Smooth muscle cell (in vitro differentiated cells): ENCODE data around the gene PTGIS. TPM values are rescaled to one million over a fixed set of nuclear protein-coding genes. Genes with fewer than 3 reads are reported as not detected.

Experiments
- DNase-seq: peaks from one replicate; lab custom pipeline; 2025; ENCODE audit not compliant: unreplicated experiment; lab: John Stamatoyannopoulos, UW
- H2AFZ ChIP-seq: fragments of 200-600 bp; sonication (generic); 2 replicates; pipeline ENCODE4 v1.6.0; 2016; ENCODE audit warnings: antibody characterized with exemption, low read depth, mild to moderate bottlenecking
- H3F3A ChIP-seq: fragments of 200-600 bp; sonication (generic); 2 replicates; pipeline ENCODE4 v1.6.0; 2017; ENCODE audit warnings: antibody characterized with exemption, low read depth
- H3K27ac ChIP-seq: fragments of 200-600 bp; sonication (generic); 2 replicates; pipeline ENCODE4 v1.5.1; 2016; ENCODE audit warnings: low read depth, mild to moderate bottlenecking
- H3K27me3 ChIP-seq: fragments of 200-600 bp; sonication (generic); 2 replicates; pipeline ENCODE4 v1.6.1; 2016; ENCODE audit warnings: low read depth, mild to moderate bottlenecking
- H3K36me3 ChIP-seq: fragments of 200-600 bp; sonication (generic); 2 replicates; pipeline ENCODE4 v1.5.1; 2016; ENCODE audit warnings: low read depth
- H3K4me1 ChIP-seq: fragments of 200-600 bp; sonication (generic); 2 replicates; pipeline ENCODE4 v1.5.1; 2016; ENCODE audit warnings: low read depth
- H3K4me2 ChIP-seq: fragments of 200-600 bp; sonication (generic); 2 replicates; pipeline ENCODE4 v1.6.0; 2016; ENCODE audit warnings: mild to moderate bottlenecking
- H3K4me3 ChIP-seq: fragments of 200-600 bp; sonication (generic); 2 replicates; pipeline ENCODE4 v1.5.1; 2016; ENCODE audit warnings: mild to moderate bottlenecking
- H3K79me2 ChIP-seq: fragments of 200-600 bp; sonication (generic); 2 replicates; pipeline ENCODE4 v1.6.0; 2016; ENCODE audit warnings: low read depth, mild to moderate bottlenecking
- H3K9ac ChIP-seq: fragments of 200-600 bp; sonication (generic); 2 replicates; pipeline ENCODE4 v1.6.0; 2016; ENCODE audit warnings: low read depth
- H3K9me3 ChIP-seq: fragments of 200-600 bp; sonication (generic); replicated peaks from 2 replicates; pipeline ENCODE4 v1.5.1; 2016; ENCODE audit warnings: low read depth
- H4K20me1 ChIP-seq: fragments of 200-600 bp; sonication (generic); 2 replicates; pipeline ENCODE4 v1.6.0; 2016; ENCODE audit warnings: low read depth
- CTCF ChIP-seq: fragments of 200-600 bp; sonication (generic); IDR thresholded peaks from 2 replicates; pipeline ENCODE4 v1.5.1; 2017; ENCODE audit warnings: borderline replicate concordance, mild to moderate bottlenecking, antibody characterized with exemption; ENCODE audit not compliant: insufficient read depth, poor library complexity, severe bottlenecking
- WGBS: methylation state at CpG from one replicate; pipeline ENCODE4 v1.1.7; 2016; ENCODE audit warnings: low lambda C conversion rate; 5-methylcytosine and 5-hydroxymethylcytosine counted together
- polyA plus RNA-seq: library from polyadenylated mRNA; unstranded; fragments of >200 nt; fragmentation: Nextera tagmentation; extraction: Ambion mirVana; gene quantifications from 2 replicates; pipeline ENCODE4 v1.2.1, GENCODE V29; 2016
- total RNA-seq: library from RNA; depleted of rRNA; stranded (reverse); fragments of >200 nt; gene quantifications from 2 replicates; pipeline ENCODE4 v1.2.3, GENCODE V29; 2014

PTGIS gene
- total and polyA plus RNA-seq, 2 experiments from 2014 or later = 0.18 to 0.64 TPM

GRCh38 chr20:49578436-49578835 is 10.5 kb upstream of the PTGIS start:
- TF ChIP-seq CTCF = no peak
- no peak overlapping the region for H3K9ac ChIP-seq
- no peak overlapping the region for H3K27ac ChIP-seq
- H3K4me2 ChIP-seq = no peak overlapping the region
- 88% methylated on average over 4 of the region's 4 CpGs for WGBS
- H3K27me3 ChIP-seq = no peaks in the 10 kb centered on the region
- H3K36me3 ChIP-seq = no peaks in the 10 kb centered on the region
- H3K4me3 ChIP-seq = no peak overlapping the region
- H3F3A ChIP-seq = no peaks in the 10 kb centered on the region
- no peaks in the 10 kb centered on the region for H3K9me3 ChIP-seq
- H3K79me2 ChIP-seq = no peaks in the 10 kb centered on the region
- no peak for DNase-seq
- H4K20me1 ChIP-seq = no peaks in the 10 kb centered on the region
- H2AFZ ChIP-seq = no peak overlapping the region
- H3K4me1 ChIP-seq = no peaks in the 10 kb centered on the region

DNA sequence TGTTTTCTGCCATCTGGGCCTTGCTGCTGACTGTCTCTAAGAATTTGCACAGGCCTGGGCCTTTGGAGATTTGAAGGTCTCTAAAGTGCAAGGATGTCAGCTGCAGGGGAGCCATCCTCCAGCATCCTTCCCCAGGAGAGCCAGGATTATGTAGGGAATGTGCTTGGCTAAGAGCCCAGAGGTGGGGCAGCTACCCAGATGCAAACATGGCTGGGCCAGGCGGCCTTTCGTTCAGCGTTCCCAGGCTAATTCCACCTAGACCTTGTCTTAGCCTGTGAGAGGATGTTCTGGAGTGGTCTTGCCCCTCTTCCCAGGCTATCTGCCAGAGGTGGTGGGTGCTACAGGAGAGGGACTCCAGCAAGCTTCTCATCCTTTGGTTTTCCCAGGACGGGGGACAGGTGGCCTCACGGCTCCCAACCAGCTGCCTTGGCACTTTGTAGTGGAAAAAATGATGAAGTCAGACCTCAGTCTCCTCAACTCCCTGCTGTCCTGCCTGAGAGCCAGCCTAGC is 7.7 kb upstream of the PTGIS start:
- WGBS = 90% methylated on average over 5 of the region's 5 CpGs
- no peak overlapping the region for H3K4me2 ChIP-seq
- H3K27me3 ChIP-seq = peaks cover 3% of the 10 kb centered on the region
- H2AFZ ChIP-seq = no peak overlapping the region
- no peak overlapping the region for H3K9ac ChIP-seq
- H3F3A ChIP-seq = no peaks in the 10 kb centered on the region
- H3K27ac ChIP-seq = no peak overlapping the region
- no peaks in the 10 kb centered on the region for H3K79me2 ChIP-seq
- no peak for TF ChIP-seq CTCF
- H3K36me3 ChIP-seq = no peaks in the 10 kb centered on the region
- no peak overlapping the region for H3K4me3 ChIP-seq
- no peak for DNase-seq
- H3K9me3 ChIP-seq = no peaks in the 10 kb centered on the region
- H4K20me1 ChIP-seq = no peaks in the 10 kb centered on the region
- H3K4me1 ChIP-seq = no peaks in the 10 kb centered on the region

DNA sequence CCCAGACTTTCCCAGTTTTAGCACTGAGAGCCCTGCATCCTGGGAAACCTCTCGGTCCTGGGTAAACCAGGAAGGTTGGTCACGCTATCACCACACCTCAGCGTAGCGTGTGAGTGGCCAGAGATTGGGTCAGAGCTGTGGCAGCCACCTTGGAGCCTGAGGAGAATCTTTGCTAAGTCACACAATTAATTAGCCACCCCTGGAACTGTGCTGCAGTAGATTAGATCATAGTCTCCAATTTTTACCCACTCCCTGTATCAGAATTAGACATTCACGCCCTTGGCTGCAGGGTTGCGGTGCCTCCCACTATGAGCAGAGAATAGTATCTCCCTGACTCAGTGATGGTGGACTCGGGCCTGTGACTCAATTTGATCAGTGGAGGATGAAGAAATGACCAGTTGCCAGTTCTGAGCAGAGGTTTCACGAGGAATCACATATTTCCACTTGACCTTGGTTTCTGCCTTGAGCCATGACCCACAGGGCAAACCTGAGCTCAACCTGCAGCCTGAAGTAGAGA is 6.0 kb upstream of the PTGIS start:
- Histone ChIP-seq H3K9me3 (no peaks in the 10 kb centered on the region), H3F3A (no peaks in the 10 kb centered on the region), H3K4me3 (no peak overlapping the region), H3K4me2 (no peak overlapping the region), H3K4me1 (peaks cover 5% of the 10 kb centered on the region), H3K27me3 (peaks cover 3% of the 10 kb centered on the region), H3K27ac (no peak overlapping the region), H2AFZ (no peak overlapping the region), H3K9ac (no peak overlapping the region), H3K79me2 (no peaks in the 10 kb centered on the region), H4K20me1 (no peaks in the 10 kb centered on the region), H3K36me3 (no peaks in the 10 kb centered on the region)
- TF ChIP-seq CTCF = no peak
- 85% methylated on average over 8 of the region's 8 CpGs for WGBS
- DNase-seq = no peak

GRCh38 chr20:49572857-49573256 is 4.9 kb upstream of the PTGIS start:
- Histone ChIP-seq H3F3A (no peaks in the 10 kb centered on the region), H3K27me3 (peaks cover 3% of the 10 kb centered on the region), H3K4me1 (peaks cover 5% of the 10 kb centered on the region), H4K20me1 (no peaks in the 10 kb centered on the region), H3K27ac (no peak overlapping the region), H3K9ac (no peak overlapping the region), H3K36me3 (no peaks in the 10 kb centered on the region), H2AFZ (no peak overlapping the region), H3K4me2 (no peak overlapping the region), H3K9me3 (no peaks in the 10 kb centered on the region), H3K79me2 (no peaks in the 10 kb centered on the region), H3K4me3 (no peak overlapping the region)
- 71% methylated on average over 6 of the region's 6 CpGs for WGBS
- TF ChIP-seq CTCF = no peak
- DNase-seq = no peak
